ENCODE data around the gene TFR2.

Gene TFR2

GRCh38 chr7:100612730-100613390 is 28.5 kb downstream of the TFR2 start:
- no peak for DNase-seq (ENCODE audit: low spot score)

- peak; percentile 99 for DNase-seq (ENCODE audit: low spot score)
Measured at GRCh38 chr7:100611983-100612729, 29.2 kb downstream of the TFR2 start, which contains the start of gene MOSPD3. Gene MOSPD3 (plus strand): TSS chr7:100612540. CDS start chr7:100612792, 252 bp downstream.

DNA sequence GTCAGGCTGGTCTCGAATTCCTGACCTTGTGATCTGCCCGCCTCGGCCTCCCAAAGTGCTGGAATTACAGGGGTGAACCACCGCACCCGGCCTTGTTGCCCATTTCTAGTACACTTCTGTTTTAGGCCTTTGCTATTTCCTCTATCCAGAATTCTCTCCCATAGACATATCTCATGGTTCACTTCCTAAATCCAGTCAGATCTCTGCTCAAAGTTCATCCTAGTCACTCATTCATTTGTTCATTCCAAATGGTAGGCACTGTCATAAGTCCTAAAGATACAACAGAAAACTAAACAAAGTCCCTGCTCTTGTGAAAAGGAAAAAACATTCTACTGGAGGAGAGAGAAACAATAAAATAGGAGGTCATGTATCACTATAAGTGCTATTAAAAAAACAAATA is 31.4 kb downstream of the TFR2 start:
- DNase-seq (ENCODE audit: low spot score) = no peak

DNA sequence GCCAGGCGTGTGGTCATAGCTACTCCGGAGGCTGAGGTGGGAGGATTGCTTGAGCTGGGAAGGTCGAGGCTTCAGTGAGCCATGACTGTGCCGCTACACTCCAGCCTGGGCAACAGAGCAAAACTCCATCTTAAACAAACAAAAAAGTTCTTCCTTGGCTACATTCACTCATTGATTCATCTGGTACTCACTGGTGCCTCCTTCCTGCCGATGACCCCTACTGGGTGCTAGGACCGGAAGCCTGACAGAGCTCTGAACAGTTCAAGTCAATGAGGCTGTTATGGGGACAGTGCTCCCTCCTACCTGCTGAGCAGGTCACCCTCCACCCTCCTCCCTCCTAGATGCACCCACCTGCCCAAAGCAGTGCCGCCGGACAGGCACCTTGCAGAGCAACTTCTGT is 34.2 kb downstream of the TFR2 start:
- DNase-seq (ENCODE audit: low spot score) = no peak

- DNase-seq (ENCODE audit: low spot score) = no peak
Measured at GRCh38 chr7:100606313-100606712, 35.0 kb downstream of the TFR2 start.

DNA sequence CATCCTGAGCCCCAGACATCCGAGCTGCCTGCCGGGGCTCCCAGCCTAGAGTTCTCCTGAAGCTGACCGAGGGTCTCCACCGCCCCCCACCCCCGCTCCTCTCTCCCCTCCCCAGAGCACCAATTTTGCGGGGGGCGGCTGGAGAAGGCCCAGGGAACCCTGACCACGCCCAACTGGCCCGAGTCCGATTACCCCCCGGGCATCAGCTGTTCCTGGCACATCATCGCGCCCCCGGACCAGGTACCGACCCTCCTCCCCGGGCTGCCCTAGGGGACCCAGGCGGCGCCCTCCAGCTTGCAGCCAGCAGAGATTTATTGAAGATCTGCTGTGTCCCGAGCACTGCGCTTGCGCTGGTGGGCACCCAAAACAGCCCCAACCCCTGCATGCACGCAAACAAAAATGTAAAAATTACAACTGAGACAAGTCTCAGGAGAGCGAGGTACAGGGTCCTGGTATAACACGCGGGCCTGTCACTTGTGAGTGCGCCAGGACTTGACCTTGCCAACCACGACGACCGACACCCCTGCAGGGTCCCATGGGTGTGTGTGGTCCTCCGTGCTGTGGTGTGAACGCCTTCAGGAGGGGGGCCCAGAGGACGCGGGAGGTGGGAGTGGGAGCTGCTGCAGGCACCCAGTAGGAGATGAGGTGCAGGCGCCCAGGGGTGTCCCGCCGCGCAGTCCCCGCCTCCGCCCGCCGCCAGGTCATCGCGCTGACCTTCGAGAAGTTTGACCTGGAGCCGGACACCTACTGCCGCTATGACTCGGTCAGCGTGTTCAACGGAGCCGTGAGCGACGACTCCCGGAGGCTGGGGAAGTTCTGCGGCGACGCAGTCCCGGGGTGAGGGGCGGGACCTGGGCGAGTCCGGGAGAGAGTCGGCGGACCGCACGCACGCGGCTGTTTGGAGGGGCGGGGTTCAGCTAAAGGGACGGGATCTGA is 36.1 kb downstream of the TFR2 start:
- no peak for DNase-seq (ENCODE audit: low spot score)

- DNase-seq (ENCODE audit: low spot score) = peak; percentile 85
Measured at GRCh38 chr7:100604028-100604975, 37.0 kb downstream of the TFR2 start.

DNA sequence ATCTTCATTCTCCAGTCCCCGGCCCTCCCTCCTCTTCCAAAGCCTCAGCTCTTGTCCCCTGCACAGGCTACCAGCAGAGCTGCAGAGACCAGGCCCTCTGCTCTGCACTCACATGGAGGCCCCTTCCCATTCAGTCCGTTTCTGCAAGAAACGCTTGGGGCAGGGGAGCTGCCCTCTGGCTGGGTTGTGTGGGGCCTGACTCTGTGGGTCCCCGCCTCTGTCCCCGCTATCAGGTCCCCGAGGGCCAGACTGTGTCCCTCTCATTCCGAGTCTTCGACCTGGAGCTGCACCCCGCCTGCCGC is 37.7 kb downstream of the TFR2 start:
- peak; percentile 50 for DNase-seq (ENCODE audit: low spot score)

DNA sequence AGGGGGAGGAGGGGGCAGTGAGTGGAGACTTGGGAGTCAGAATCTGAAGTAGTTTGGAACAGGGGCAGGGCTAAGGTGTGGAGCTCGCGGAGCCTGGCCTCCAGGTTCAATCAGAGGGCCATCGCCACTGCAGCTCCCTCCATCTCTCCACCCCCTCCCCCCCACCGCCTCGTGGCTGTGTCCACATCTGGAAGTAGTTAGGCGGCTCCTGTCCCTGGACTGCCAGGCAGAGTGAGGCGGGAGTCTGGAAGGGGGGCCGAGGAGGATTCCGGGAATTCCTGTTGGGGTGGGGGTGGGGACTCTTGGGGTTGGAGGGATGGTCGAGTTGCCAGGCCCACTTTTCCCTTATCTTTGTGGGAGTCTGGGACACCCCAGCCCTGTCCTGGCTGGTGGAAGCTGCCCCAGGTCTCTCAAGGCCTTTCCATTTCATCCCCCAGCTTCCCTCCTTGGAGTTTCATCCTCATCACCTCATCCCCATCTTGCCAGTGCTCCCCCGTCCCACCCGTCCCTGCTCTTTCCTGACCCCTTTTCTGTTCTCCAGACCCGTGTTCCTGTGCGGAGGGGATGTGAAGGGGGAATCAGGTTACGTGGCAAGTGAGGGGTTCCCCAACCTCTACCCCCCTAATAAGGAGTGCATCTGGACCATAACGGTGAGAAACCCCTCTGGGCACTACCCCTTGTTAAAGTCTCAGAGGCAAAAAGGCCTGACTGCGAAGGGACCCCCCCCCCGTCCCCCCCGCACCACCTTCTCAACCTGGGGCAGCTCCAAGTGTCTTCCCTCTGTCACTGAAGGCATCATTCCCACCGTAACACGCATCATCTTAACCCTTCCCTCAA is 38.2 kb downstream of the TFR2 start:
- peak; percentile 92 for DNase-seq (ENCODE audit: low spot score)

- no peak for DNase-seq (ENCODE audit: low spot score)
Measured at GRCh38 chr7:100600730-100601038, 40.7 kb downstream of the TFR2 start.

GRCh38 chr7:100599911-100600729 is 41.2 kb downstream of the TFR2 start:
- no peak for DNase-seq (ENCODE audit: low spot score)

DNA sequence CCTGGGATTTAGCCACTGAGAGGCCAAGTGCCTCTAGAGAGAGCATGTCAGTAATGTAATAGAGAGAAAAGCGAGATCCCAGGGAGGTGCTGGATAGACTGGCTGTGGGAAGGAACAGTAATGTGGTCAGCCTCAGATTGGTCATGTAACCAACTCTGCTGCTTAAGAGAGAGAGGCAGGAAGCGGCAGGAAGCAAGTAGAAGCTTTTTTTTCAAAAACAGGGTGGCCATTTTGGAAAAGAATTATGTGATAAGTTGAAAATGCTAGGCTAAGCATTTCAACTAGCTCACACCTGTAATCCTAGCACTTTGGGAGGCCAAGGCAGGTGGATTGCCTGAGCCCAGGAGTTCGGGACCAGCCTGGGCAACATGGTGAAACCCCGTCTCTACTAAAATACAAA is 42.9 kb downstream of the TFR2 start:
- DNase-seq (ENCODE audit: low spot score) = no peak

DNA sequence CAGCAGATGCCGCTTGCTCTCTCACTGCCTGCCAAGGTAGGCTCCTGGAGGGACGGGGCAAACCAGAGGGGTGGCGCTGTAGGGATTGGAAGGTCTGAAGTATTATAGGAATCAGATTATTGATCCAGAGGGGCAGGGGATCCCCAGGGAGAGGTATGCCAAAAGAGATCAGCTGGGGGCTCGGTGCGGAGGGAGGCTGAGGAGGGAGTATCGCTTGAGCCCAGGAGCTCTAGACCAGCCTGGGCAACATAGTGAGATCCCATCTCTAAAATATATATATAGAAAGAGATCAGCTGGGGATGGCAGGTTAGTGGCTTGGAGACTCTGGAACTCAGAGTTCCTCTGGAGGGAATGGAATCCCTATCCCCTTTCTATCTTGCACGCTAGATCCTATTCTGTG is 46.2 kb downstream of the TFR2 start:
- DNase-seq (ENCODE audit: low spot score) = no peak

DNA sequence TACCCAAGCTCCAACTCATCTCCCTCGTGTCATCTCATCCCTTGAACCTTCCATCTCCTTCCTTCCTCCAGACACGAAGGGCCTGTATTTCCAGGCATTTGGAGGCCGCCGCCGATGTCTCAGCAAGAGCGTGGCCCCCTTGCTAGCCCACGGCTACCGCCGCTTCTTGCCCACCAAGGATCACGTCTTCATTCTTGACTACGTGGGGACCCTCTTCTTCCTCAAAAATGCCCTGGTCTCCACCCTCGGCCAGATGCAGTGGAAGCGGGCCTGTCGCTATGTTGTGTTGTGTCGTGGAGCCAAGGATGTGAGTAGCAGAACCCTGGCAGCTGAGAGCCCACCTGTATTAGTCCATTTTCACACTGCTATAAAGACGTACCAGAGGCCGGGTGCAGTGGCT is 49.8 kb downstream of the TFR2 start:
- DNase-seq (ENCODE audit: low spot score) = no peak

- DNase-seq (ENCODE audit: low spot score) = no peak
Measured at GRCh38 chr7:100590077-100590737, 51.1 kb downstream of the TFR2 start.

DNA sequence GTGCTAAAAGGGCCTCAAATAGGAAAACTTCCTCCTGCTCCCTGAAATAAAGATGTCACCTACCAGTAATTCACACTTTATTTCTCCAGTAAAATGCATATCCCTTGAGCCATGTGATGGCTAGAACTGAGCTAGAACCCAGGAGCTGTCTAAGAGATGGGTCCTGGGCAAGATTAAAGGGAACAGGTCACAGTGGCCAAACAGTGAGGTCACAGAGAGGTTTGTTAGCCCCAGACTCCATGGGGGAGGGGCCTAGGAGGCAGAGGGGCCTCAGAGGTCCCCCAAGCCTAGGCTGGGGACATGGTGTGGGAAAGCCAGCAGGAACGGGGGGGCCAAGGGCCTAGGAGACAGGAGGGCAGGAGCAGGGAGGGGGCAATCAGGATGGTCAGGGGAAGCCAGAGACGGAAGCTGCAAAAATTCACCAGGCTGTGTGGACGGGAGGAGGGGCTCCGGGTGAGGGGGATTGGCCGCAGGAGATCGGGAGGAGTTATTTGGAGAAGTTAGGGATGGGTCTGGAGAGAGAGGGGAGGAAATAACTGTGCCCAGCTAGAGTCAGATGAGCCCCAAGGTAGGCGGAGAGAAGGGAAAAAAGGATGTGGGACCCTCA is 51.9 kb downstream of the TFR2 start:
- no peak for DNase-seq (ENCODE audit: low spot score)

DNA sequence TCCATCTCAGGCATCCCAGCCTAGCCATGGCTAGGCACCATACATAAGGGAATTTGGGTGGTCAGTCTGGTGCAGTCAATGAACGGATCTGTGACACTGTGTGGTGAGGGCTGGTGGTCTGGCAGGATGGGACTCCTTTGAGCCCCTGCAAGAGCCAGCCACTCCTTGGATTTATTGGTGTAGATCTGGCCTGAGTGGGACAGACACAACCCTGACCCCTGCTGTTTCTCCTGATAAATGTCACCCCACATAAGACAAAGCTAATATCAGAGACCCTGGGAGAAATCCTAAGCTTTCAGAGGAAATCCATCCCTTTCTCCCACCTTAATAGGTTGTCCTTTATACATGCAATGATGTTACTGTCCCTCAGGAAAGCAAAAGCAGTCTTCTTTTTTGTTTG is 52.9 kb downstream of the TFR2 start:
- DNase-seq (ENCODE audit: low spot score) = no peak

GRCh38 chr7:100586266-100587025 is 54.9 kb downstream of the TFR2 start, which contains the start of gene FBXO24:
Gene FBXO24 (plus strand): TSS chr7:100586328. CDS start chr7:100586626, 298 bp downstream.
- peak; percentile 100 for DNase-seq (ENCODE audit: low spot score)
